Putamen (tissue), 1 donor: ENCODE measurements around the gene HIVEP2.

Source experiments
- DNase-seq: peaks from one replicate; pipeline ENCODE4 v3.0.0-alpha.2; 2016; ENCODE audit warnings: low spot score

Gene HIVEP2

GRCh38 chr6:142705054-142705453, 239.9 kb downstream of the HIVEP2 start:
- no peak for DNase-seq

GRCh38 chr6:142702501-142703460, 242.2 kb downstream of the HIVEP2 start:
- DNase-seq, result peak; percentile 58
